Stimulated activated CD4-positive, alpha-beta T cell treated with anti-CD3 and anti-CD28 coated beads, Interleukin-4, amount 100 ng/mL, for 1 hour (primary cell): ENCODE data around the gene CBR3.

Source experiments
- DNase-seq: peaks from one replicate; pipeline ENCODE4 v3.0.0-alpha.2; 2020

CBR3 gene

DNA sequence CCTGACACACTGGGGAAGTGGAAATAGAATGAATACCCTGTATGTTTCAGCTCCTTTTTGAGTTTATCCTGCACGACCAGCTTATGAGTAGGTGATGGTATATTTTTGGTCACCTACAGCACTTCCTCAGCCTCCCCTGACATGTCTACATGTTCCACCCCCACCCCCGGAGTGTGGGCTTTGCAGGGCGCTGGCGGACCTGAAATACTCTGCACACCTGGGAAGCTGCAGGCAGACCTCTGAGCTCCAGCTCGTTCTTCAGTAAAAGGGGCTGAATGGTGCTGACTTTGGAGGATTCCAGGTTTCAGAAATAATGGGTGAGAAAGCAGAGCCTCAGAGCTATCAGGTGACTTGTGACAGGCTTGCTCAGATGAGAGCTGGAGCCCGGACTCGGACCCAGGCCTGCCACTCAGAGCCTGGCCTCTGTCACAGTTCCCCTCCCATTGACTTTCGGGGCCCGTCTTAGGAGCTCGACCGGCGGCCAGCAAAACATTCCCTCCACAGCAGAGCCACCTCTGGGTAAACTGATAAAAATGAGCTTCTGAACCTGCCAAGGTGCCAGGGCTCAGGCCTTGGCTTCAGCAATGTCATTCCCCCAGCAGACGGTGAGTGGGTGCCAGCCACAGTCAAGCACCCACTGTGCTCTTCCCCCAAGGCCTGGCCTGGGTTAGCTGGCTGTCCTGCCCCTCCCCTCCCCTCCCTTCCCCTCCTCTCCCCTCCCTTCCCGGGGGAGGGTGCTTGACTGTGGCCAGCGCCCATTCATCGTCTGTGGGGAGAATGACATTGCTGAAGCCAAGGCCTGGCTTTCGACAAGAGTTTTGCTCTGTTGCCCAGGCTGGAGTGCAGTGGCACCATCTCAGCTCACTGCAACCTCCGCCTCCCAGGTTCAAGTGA lies 51.9 kb downstream of the CBR3 start:
- no peak for DNase-seq

DNA sequence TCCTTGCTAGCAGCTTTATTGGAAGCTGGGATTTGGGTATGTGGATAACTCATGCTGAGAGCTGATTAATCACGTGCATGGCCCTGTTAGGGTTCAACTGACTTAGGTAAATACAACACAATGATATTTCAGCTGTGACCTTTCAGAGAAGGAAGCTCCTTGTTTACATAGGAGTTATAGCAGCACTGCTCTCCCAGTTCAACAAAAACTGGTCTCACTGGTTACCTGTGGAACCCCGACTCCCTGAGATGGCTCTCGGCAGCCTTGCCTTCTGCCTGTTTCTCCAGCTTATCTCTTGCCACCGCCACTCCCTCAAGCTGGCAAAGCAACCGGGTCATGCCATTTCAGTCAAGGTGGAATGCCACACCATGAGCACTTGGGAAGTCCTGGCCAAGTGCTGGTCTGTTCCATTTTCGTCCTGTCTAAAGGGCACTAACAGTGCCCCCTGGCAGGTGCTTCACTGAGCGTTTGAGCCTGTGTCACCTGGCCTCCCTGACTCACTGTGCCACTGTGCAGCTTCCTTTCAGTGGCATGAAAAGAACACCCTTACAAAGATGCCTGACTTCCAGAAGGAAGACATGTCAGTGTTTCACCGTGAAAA lies 53.3 kb downstream of the CBR3 start:
- no peak for DNase-seq

- no peak for DNase-seq
Measured at GRCh38 chr21:36188937-36189336, 54.1 kb downstream of the CBR3 start.

DNA sequence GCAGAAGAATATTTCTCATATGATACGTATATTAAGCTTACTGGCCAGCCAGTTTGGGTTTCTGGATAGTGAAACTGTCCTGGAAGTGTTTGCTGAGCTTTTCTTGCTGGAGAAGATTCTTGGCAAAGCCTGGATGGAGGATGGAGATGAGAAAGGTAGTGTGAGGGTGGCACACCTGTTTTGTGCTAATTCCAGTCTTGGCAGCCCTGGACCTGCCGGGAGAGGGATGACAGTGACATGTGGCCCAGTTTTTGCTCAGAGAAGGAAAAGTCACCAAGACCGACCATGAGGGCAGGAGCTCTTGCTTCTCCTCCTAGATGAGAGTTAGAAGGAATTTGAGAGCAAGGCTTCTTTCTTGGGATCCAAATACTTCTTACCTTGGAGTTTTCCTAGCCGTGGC lies 55.9 kb downstream of the CBR3 start:
- DNase-seq, result no peak

DNA sequence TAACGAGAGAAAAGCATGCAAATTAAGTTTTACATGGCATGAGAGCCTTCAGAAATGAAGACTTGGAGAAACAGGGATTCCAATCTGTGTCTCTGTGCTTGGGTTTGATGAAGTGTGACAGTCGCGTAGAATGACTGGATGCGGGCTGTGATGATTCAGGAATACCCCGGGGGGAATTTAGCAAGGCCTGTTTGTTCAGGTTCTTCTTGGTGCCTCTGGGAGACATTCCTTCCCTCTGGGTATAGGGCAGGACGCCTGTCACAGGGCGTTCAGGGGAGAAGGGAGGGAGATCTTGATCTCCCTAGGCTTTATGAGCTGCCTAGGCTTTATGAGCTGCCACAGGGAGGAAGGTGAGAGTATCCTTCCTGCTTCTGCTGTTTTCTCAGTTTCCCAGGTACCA lies 58.3 kb downstream of the CBR3 start:
- no peak for DNase-seq

DNA sequence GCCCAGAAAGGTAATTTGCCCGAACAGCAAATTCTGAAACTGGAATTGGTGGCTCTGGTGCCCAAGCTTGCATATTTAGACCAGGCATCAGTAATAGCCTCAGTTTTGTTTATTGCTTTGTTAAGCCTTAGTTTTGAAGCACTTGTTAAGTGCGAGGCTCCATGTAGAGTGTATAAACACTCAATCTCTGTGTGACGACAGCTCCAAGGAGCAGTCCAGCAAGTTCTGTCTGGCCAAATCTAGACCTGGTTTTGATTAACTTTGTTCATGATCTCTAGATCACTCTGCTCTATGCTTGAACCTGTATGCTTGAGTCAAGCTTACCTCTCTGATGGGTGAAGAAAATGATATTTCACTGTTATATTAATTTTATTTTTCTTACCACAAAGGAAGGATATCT lies 59.1 kb downstream of the CBR3 start:
- DNase-seq, result no peak

DNA sequence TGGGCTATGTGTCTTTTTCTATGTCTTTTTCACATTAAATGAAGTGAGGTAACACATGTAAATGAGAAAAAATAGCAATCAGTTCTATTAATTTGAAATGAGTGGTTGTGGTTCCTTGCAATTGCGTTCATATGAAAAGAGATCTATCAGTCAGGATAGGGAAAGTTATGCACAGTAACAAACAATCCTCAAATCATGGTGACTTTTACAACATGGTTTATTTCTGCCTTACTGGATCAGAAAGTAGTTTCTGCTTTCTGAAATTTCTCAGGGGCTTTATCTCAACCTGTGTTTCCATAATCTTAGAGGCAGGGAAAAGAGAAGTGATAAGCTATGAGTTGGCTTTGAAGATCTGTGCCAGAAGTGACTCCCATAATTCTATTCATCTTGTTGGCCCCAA lies 60.7 kb downstream of the CBR3 start:
- DNase-seq, result no peak
